Aorta (tissue), 5 donors: ENCODE results near the gene PDILT. TPM values are rescaled to one million over a fixed set of nuclear protein-coding genes. Genes with fewer than 3 reads are reported as not detected.

Experiments
- ATAC-seq: fragments of 200-7000 bp; cut with Tn5 transposase; one replicate; pipeline ENCODE4 v1.9.1; 2022; ENCODE audit warnings: moderate library complexity; ENCODE audit not compliant: low FRiP score
- DNase-seq, 2 donors: peaks; one replicate each; pipeline ENCODE4 v3.0.0-alpha.2; 2020
- H3K27ac ChIP-seq, 2 donors: one replicate each; pipeline ENCODE4 v1.5.1; 2013; ENCODE audit warnings: low read length in 2 of 2, mild to moderate bottlenecking in 2 of 2, moderate library complexity in 2 of 2, control low read depth in 1 of 2, inconsistent platforms in 1 of 2, low read depth in 1 of 2
- H3K27me3 ChIP-seq, 2 donors: one replicate each; pipeline ENCODE4 v1.6.1; 2013; ENCODE audit warnings: control low read depth in 1 of 2, low read length in 1 of 2, mild to moderate bottlenecking in 1 of 2, moderate library complexity in 1 of 2; ENCODE audit not compliant: insufficient read depth in 2 of 2, control insufficient read depth in 1 of 2
- H3K36me3 ChIP-seq, 2 donors: one replicate each; pipeline ENCODE4 v1.6.1; 2013; ENCODE audit warnings: control low read depth in 1 of 2, low read length in 1 of 2, mild to moderate bottlenecking in 1 of 2; ENCODE audit not compliant: insufficient read depth in 2 of 2, control insufficient read depth in 1 of 2
- H3K4me1 ChIP-seq, 2 donors: one replicate each; pipeline ENCODE4 v1.6.1; 2013; ENCODE audit warnings: low read length in 2 of 2, control low read depth in 1 of 2, mild to moderate bottlenecking in 1 of 2, moderate library complexity in 1 of 2; ENCODE audit not compliant: insufficient read depth in 2 of 2, control insufficient read depth in 1 of 2
- H3K4me3 ChIP-seq, 2 donors: one replicate each; pipeline ENCODE4 v1.5.1; 2013; ENCODE audit warnings: low read length in 2 of 2, control low read depth in 1 of 2, mild to moderate bottlenecking in 1 of 2
- H3K9me3 ChIP-seq: one replicate; pipeline ENCODE4 v1.6.1; 2013; ENCODE audit warnings: mild to moderate bottlenecking, low read length; ENCODE audit not compliant: control insufficient read depth
- WGBS, 2 donors: extraction: QIAGEN DNeasy Blood & Tissue Kit; methylation state at CpG; one replicate each; pipeline ENCODE4 v1.1.7; 2013; 5-methylcytosine and 5-hydroxymethylcytosine counted together
- intact Hi-C, 2 donors: fragments of 100-400 bp; cut with DNase I; formaldehyde crosslinking; loops; one replicate each; pipeline versions ENCODE4 v1.14.2 to v1.15.0; 2022
- polyA plus RNA-seq, 2 donors: library from polyadenylated mRNA; stranded (reverse); fragments of 200-250 nt; gene quantifications; one replicate each; pipeline ENCODE4 v1.2.3, GENCODE V29; 2013
- total RNA-seq, 2 donors: library from RNA; stranded (reverse); fragmentation: NEBNext Ultra II Directional; extraction: Animal tissue kit (Norgen Biotek cat#: 25700); gene quantifications; one replicate each; pipeline ENCODE4 v1.2.1, GENCODE V29; 2021
- donor health status: healthy with polysubstance abuse.
- donor health status: Bipolar disorder and iron deficiency.
- donor health status: DM: no; HTN: no; CAD: no.
- donor health status: DM: no; HTN: no; CAD: no.
- donor health status: DM: yes; HTN: yes; CAD: no.

The PDILT gene
- total and polyA plus RNA-seq, 4 donors: not detected

- H3K4me3 ChIP-seq: no peak overlapping the region
- ATAC-seq (no peak), DNase-seq (no peak)
- H3K27ac ChIP-seq: no peak overlapping the region
- WGBS, 2 donors: 49 to 57% methylated on average over 2 of the region's 2 CpGs
- H3K36me3 ChIP-seq: no peaks in the 10 kb centered on the region
- no peaks in the 10 kb centered on the region for H3K27me3 ChIP-seq
- no peaks in the 10 kb centered on the region for H3K4me1 ChIP-seq
- intact Hi-C loops: no loop called here
- H3K9me3 ChIP-seq: no peaks in the 10 kb centered on the region
Measured at GRCh38 chr16:20359997-20360396, 44.5 kb downstream of the PDILT start.

- no peaks in the 10 kb centered on the region for H3K9me3 ChIP-seq
- ATAC-seq: no peak
Measured at GRCh38 chr16:20355114-20355782, 49.3 kb downstream of the PDILT start.

DNA sequence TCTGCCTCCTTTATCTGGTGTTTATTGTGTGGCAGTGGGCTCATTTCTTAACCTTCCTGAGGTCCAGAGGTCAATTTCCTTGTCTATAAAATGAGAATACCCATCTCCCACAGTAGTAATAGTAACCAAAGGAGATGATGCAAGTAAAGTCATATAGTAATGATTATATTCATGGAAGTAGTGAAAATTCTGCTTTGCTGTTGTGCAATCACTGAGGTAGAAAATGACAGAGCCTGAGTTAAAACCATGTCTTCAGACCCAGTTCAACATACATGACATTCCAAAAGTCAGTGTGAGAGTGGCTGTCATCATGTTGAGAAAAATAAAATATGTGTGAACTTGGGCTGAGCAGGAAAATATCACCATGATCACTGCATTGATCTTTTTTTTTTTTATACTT lies 51.2 kb downstream of the PDILT start:
- H3K9me3 ChIP-seq: no peaks in the 10 kb centered on the region
- intact Hi-C loops: no loop called here
- no peaks in the 10 kb centered on the region for H3K36me3 ChIP-seq
- no peak for DNase-seq
- no peak for ATAC-seq
- H3K27me3 ChIP-seq: no peaks in the 10 kb centered on the region
- H3K4me3 ChIP-seq: no peak overlapping the region
- no peaks in the 10 kb centered on the region for H3K4me1 ChIP-seq
- H3K27ac ChIP-seq: no peak overlapping the region

More at GRCh38 chr16:20355114-20355782, 49.3 kb downstream of the PDILT start:
- DNase-seq: no peak
- H3K27ac ChIP-seq: no peak overlapping the region
- H3K4me1 ChIP-seq: no peaks in the 10 kb centered on the region
- intact Hi-C loops: no loop called here
- no peak overlapping the region for H3K4me3 ChIP-seq
- H3K27me3 ChIP-seq: no peaks in the 10 kb centered on the region
- no peaks in the 10 kb centered on the region for H3K36me3 ChIP-seq
- WGBS, 2 donors: 69 to 71% methylated on average over 7 of the region's 7 CpGs

- no peak within 1 kb of the TSS for H3K27ac ChIP-seq
- ATAC-seq: no peak
- H3K4me3 ChIP-seq: no peak within 1 kb of the TSS
- no peaks in the 10 kb centered on the region for H3K4me1 ChIP-seq
- DNase-seq: no peak
- H3K27me3 ChIP-seq: no peaks in the 10 kb centered on the region
- no peaks in the 10 kb centered on the region for H3K9me3 ChIP-seq
- 85 to 86% methylated on average over 2 of the region's 2 CpGs for WGBS, 2 donors
- intact Hi-C loops: no loop called here
- H3K36me3 ChIP-seq: no peaks in the 10 kb centered on the region
Measured at GRCh38 chr16:20352615-20353014, 51.9 kb downstream of the PDILT start, which contains the start of gene UMOD. TSS of gene UMOD (minus strand) at chr16:20352715. CDS start at chr16:20350737, 1,978 bp downstream.

GRCh38 chr16:20349615-20350014 lies 54.9 kb downstream of the PDILT start:
- Histone ChIP-seq H3K27ac (no peak overlapping the region), H3K9me3 (no peaks in the 10 kb centered on the region), H3K4me3 (no peak overlapping the region), H3K27me3 (no peaks in the 10 kb centered on the region), H3K4me1 (no peaks in the 10 kb centered on the region), H3K36me3 (no peaks in the 10 kb centered on the region)
- DNase-seq (no peak), ATAC-seq (no peak)
- WGBS, 2 donors: 72 to 76% methylated on average over 6 of the region's 6 CpGs
- intact Hi-C loops: no loop called here

- 21 to 25% methylated on average over 73 to 77 of the region's 77 CpGs for WGBS, 2 donors
- no peaks in the 10 kb centered on the region for H3K4me1 ChIP-seq
- DNase-seq (no peak), ATAC-seq (peak; percentile 46)
- no peak overlapping the region for H3K4me3 ChIP-seq
- no peaks in the 10 kb centered on the region for H3K9me3 ChIP-seq
- no peak overlapping the region for H3K27ac ChIP-seq
- intact Hi-C loops: no loop called here
- H3K27me3 ChIP-seq: no peaks in the 10 kb centered on the region
- H3K36me3 ChIP-seq: no peaks in the 10 kb centered on the region
Measured at GRCh38 chr16:20348365-20349185, 56.0 kb downstream of the PDILT start.

- Histone ChIP-seq H3K4me3 (no peak overlapping the region), H3K9me3 (no peaks in the 10 kb centered on the region), H3K36me3 (no peaks in the 10 kb centered on the region), H3K27ac (no peak overlapping the region), H3K27me3 (no peaks in the 10 kb centered on the region), H3K4me1 (no peaks in the 10 kb centered on the region)
- no peak for DNase-seq
- ATAC-seq: no peak
- WGBS, 2 donors: 53 to 55% methylated on average over 12 of the region's 12 CpGs
- intact Hi-C loops: no loop called here
Measured at GRCh38 chr16:20347666-20348364, 56.7 kb downstream of the PDILT start.

- no peak overlapping the region for H3K27ac ChIP-seq
- H3K4me3 ChIP-seq: no peak overlapping the region
- no peak for DNase-seq
- intact Hi-C loops: no loop called here
- H3K36me3 ChIP-seq: no peaks in the 10 kb centered on the region
- WGBS, 2 donors: 72 to 73% methylated on average over 5 of the region's 5 CpGs
- H3K9me3 ChIP-seq: no peaks in the 10 kb centered on the region
- no peaks in the 10 kb centered on the region for H3K4me1 ChIP-seq
- no peaks in the 10 kb centered on the region for H3K27me3 ChIP-seq
- ATAC-seq: no peak
Measured at GRCh38 chr16:20344611-20345010, 59.9 kb downstream of the PDILT start.
